ENCODE results near the gene SLC44A1.
A peak's percentile ranks its signal among the peaks of the same experiment; 100 is the strongest.
"Not testable (repeated sequence)": the region's sequence is repeated elsewhere in the genome, so short reads cannot be mapped to it uniquely, and the experiment has no call there.

Gene SLC44A1

GRCh38 chr9:105259731-105260612, 15.5 kb downstream of the SLC44A1 start:
- DNase-seq = no peak
- Histone ChIP-seq H3K36me3 (peaks cover 18% of the 10 kb centered on the region), H3K4me3 (ENCODE audit: low read depth, low read length) (no peak overlapping the region), H3K9me3 (ENCODE audit: severe bottlenecking) (no peaks in the 10 kb centered on the region), H3K27ac (no peak overlapping the region), H3K27me3 (ENCODE audit: insufficient read depth, low read depth, severe bottlenecking) (no peaks in the 10 kb centered on the region)
- no peak for TF ChIP-seq CTCF (IDR thresholded peaks at IDR 0.05; ENCODE audit: low read depth, low read length)

- no peak for TF ChIP-seq CTCF (IDR thresholded peaks at IDR 0.05; ENCODE audit: low read depth, low read length)
- Histone ChIP-seq H3K27me3 (ENCODE audit: insufficient read depth, low read depth, severe bottlenecking) (no peaks in the 10 kb centered on the region), H3K27ac (no peak overlapping the region), H3K9me3 (ENCODE audit: severe bottlenecking) (no peaks in the 10 kb centered on the region), H3K4me3 (ENCODE audit: low read depth, low read length) (no peak overlapping the region), H3K36me3 (peaks cover 28% of the 10 kb centered on the region)
- no peak for DNase-seq
These were observed 18.0 kb downstream of the SLC44A1 start for GRCh38 chr9:105262497-105262896.

DNA sequence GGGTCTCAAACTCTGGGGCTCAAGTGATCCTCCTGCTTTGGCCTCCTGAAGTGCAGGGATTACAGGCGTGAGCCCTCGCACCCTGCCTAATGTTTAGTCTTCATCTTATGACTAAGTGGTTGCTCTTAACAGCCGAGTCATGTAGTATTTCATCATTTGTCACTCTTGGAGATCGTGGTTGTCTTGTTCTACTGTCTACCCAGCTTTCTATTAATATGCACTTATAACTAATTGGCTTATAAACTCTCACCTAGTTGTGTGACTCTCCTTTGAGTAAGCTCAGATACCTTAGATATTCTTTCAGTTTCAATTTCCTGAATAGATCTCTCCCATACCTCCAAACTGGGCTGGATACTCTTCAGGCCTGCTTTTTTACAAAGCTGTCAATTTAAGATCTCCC, 19.9 kb downstream of the SLC44A1 start:
- Histone ChIP-seq H3K36me3 (peaks cover 28% of the 10 kb centered on the region), H3K9me3 (ENCODE audit: severe bottlenecking) (no peaks in the 10 kb centered on the region), H3K4me3 (ENCODE audit: low read depth, low read length) (no peak overlapping the region), H3K27ac (no peak overlapping the region), H3K27me3 (ENCODE audit: insufficient read depth, low read depth, severe bottlenecking) (no peaks in the 10 kb centered on the region)
- no peak for TF ChIP-seq CTCF (IDR thresholded peaks at IDR 0.05; ENCODE audit: low read depth, low read length)
- no peak for DNase-seq

DNA sequence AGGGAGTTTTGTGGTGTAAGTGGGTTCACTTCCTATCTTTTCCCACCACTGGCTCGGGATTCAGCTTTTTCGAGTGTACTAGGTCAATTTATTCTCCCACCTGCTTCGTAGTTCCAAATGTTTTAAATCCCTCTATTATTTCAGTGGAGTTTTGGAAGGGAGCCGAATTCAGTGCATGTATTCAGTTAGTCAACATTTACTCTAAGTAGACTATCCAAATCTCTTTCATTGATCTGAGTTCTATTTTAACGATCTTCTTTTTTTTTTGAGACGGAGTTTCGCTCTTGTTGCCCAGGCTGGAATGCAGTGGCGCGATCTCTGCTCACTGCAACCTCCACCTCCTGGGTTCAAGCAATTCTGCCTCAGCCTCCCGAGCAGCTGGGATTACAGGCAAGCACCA, 23.8 kb downstream of the SLC44A1 start:
- not testable (repeated sequence) for H3K4me3 ChIP-seq (ENCODE audit: low read depth, low read length); H3K27me3 ChIP-seq (ENCODE audit: insufficient read depth, low read depth, severe bottlenecking); DNase-seq; H3K9me3 ChIP-seq (ENCODE audit: severe bottlenecking); H3K27ac ChIP-seq
- peaks cover 20% of the 10 kb centered on the region for H3K36me3 ChIP-seq

DNA sequence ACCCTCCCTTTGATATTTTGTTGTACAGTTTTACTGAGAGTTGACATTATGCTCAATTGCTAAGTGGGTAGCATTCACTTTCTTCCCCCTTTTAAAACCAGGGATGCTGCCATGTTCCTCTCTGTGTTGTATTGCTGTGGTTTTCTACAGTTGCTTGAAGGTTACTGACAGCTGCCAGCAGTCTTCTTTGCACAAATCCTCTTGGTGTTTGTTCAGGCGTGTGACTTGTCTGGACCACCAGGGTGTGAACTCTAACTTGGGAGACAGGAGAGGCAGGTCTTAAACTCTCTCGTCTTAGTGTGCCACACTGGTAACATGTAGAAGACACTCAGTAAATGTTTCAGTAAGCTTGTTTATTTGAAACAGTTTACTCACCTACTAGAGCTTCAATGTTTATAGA, 25.1 kb downstream of the SLC44A1 start:
- no peaks in the 10 kb centered on the region for H3K27me3 ChIP-seq (ENCODE audit: insufficient read depth, low read depth, severe bottlenecking)
- H3K27ac ChIP-seq = peak overlapping the region; percentile 23
- peaks cover 18% of the 10 kb centered on the region for H3K36me3 ChIP-seq
- no peak for TF ChIP-seq CTCF (IDR thresholded peaks at IDR 0.05; ENCODE audit: low read depth, low read length)
- H3K9me3 ChIP-seq (ENCODE audit: severe bottlenecking) = no peaks in the 10 kb centered on the region
- DNase-seq = peak; percentile 50
- no peak overlapping the region for H3K4me3 ChIP-seq (ENCODE audit: low read depth, low read length)

GRCh38 chr9:105270711-105271110, 26.3 kb downstream of the SLC44A1 start:
- H3K27me3 ChIP-seq (ENCODE audit: insufficient read depth, low read depth, severe bottlenecking) = no peaks in the 10 kb centered on the region
- TF ChIP-seq CTCF (IDR thresholded peaks at IDR 0.05; ENCODE audit: low read depth, low read length) = no peak
- H3K9me3 ChIP-seq (ENCODE audit: severe bottlenecking) = no peaks in the 10 kb centered on the region
- H3K4me3 ChIP-seq (ENCODE audit: low read depth, low read length) = no peak overlapping the region
- no peak for DNase-seq
- H3K27ac ChIP-seq = no peak overlapping the region; the same call in 1 of the 2 replicates
- peaks cover 10% of the 10 kb centered on the region for H3K36me3 ChIP-seq
